GM10248 (cell line): ENCODE data around the gene SUCLG1.

Experiments
- CTCF ChIA-PET: fragments of 300-600 bp; sonication (Branson Sonifier 250); formaldehyde crosslinking; extraction: SDS; loops from one replicate; lab custom pipeline; 2021; ENCODE audit warnings: antibody characterized with exemption; lab: Yijun Ruan, JAX
- POLR2A ChIA-PET: fragments of 350-650 bp; sonication (Branson Sonifier 250); formaldehyde crosslinking; extraction: SDS; loops from one replicate; lab custom pipeline; 2020; ENCODE audit warnings: antibody characterized with exemption; lab: Yijun Ruan, JAX
- DNase-seq: peaks from one replicate; pipeline ENCODE4 v3.0.0; 2012; ENCODE audit errors: extremely low spot score
- CTCF ChIP-seq: IDR thresholded peaks from 2 replicates; pipeline ENCODE4 v1.5.1; 2012; ENCODE audit warnings: mild to moderate bottlenecking, low read depth; ENCODE audit errors: extremely low read depth, missing control alignments, control extremely low read depth

The SUCLG1 gene

GRCh38 chr2:84493514-84493913 is 34.4 kb upstream of the SUCLG1 start:
- no peak for TF ChIP-seq CTCF
- ChIA-PET CTCF (interaction anchor here (0.9 to 2.6 kb wide), 5 partner anchors 138 to 805 kb away, joined by 3 to 8 read pairs (median 4); no protein-coding TSS in a partner anchor), POLR2A (no interaction called here)
- DNase-seq: no peak

- no peak for DNase-seq
- POLR2A ChIA-PET: no interaction called here
- no peak for TF ChIP-seq CTCF
- CTCF ChIA-PET: interaction anchor here (0.9 to 2.6 kb wide), 4 partner anchors 139 to 433 kb away, joined by 3 to 8 read pairs (median 4); no protein-coding TSS in a partner anchor
Observed at GRCh38 chr2:84492571-84492970, 33.5 kb upstream of the SUCLG1 start.

- no peak for TF ChIP-seq CTCF
- no peak for DNase-seq
- CTCF ChIA-PET: interaction anchor here (0.7 to 2.6 kb wide), 3 partner anchors 13 to 434 kb away, joined by 3 to 8 read pairs (median 3); no protein-coding TSS in a partner anchor
- POLR2A ChIA-PET: no interaction called here
Observed at GRCh38 chr2:84491741-84492140, 32.7 kb upstream of the SUCLG1 start.

DNA sequence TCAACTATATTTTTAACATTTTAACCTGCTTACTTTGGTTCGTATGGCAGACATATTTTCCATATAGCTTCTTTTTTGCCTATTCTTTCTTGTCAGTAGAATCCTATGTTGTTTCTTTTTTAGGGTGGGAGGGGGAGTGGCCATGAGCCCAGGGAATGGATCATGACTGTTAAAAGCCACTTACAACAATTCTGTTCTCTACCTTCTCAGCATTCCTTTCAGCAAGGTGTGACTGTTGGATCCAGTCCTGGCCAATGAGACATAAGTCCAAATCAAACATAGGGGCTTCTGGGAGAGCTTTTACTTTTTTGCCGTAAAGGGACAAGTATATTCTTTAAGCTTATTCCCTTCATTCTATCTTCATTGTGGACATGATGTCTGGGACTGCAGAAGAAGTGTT is 32.2 kb upstream of the SUCLG1 start:
- no peak for DNase-seq
- ChIA-PET POLR2A (no interaction called here), CTCF (interaction anchor here (0.7 to 1.3 kb wide), 3 partner anchors 12 to 374 kb away, joined by 3 read pairs; no protein-coding TSS in a partner anchor)
- no peak for TF ChIP-seq CTCF

DNA sequence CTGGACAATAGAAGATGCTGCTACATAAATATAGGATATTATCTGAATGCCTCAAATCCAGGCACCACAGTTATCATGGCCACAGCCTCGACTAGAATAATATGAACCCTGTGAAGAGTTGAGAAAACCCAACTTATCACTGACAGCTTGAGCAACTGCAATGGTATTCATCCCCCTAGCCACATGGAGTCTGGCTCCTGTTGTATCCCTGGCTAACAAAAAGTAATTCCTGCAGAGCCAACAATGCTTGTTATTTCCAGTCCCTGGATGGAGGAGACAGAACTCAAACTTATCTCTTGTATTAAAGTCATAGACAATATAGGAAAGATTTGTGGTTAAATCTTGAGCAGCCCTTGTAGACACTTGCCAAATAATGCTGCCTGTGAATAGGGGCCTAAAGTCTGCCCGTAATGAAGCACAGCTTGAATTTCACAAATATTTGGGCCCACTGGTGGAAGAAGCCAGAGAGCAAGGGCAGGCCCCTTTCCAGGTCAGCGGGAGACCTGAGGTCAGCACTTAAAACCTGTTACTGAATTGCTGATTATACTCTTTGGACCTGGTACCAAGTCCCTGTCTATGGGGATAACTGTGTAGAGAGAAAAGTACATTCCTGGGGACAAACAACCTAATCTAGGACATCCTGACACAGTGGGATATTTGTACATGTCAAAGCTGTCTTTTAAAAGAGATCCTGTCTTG is 28.4 kb upstream of the SUCLG1 start:
- no peak for DNase-seq
- CTCF ChIA-PET: no interaction called here
- no peak for TF ChIP-seq CTCF
- POLR2A ChIA-PET: no interaction called here

DNA sequence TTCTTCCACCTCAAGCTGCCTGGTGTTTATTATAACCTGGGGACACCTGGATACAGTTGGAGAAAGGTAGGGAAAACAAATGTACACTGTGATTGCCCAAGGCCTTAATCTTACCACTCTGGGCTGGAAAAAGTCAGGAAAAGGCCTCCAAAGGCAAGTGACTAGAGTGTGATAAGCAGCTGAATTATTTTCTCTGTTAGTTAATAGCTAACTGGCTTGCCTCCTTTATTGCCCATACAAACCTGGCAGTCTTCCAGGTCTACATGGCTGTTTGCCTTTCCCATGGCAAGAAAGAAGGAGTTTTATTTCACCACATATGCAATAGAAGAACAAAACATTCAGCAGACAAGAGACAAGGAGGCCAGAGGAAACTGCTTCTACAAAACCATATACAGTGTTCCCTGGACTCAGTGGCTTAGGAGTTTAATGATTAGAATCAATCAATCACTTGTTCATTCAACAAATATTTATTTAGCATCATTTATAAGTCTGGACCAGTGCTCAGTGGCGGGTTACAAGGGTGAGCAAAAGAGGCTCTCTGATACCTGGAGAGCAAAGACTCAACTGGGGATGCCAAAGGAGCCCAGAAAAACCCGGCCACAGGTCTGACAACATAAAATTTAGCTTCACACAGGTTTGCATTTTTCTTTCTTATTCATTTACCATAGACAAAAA is 27.5 kb upstream of the SUCLG1 start:
- ChIA-PET POLR2A (no interaction called here), CTCF (no interaction called here)
- no peak for TF ChIP-seq CTCF

More for the DNA sequence above, 27.5 kb upstream of the SUCLG1 start:
- no peak for DNase-seq
